HepG2 (cell line): ENCODE results near the gene NLRP12. TPM values are rescaled to one million over a fixed set of nuclear protein-coding genes. Genes with fewer than 3 reads are reported as not detected.
"Not testable (repeated sequence)": the region's sequence is repeated elsewhere in the genome, so short reads cannot be mapped to it uniquely, and the experiment has no call there.

Experiments used
- ATAC-seq: fragments of 200-7000 bp; cut with Tn5 transposase; 3 replicates; pipeline ENCODE4 v1.9.1; 2020; ENCODE audit warnings: mild to moderate bottlenecking, moderate library complexity
- BruUV-seq: library from RNA; stranded (reverse); fragments of 400-500 nt; replicated peaks from 2 replicates; lab custom pipeline; 2021; lab: Mats Ljungman, UMichigan
- CTCF ChIA-PET: fragments of 300-600 bp; formaldehyde crosslinking; extraction: SDS; loops from one replicate; lab custom pipeline; 2021; ENCODE audit warnings: low total read pairs, inconsistent platforms, low intra/inter-chr PET ratio; lab: Yijun Ruan, JAX
- POLR2A ChIA-PET: fragments of 350-600 bp; sonication (Branson Sonifier 250); formaldehyde crosslinking; loops from one replicate; lab custom pipeline; 2020; ENCODE audit warnings: antibody characterized with exemption, inconsistent platforms; lab: Yijun Ruan, JAX
- DNase-seq: peaks from one replicate; pipeline ENCODE4 v3.0.0-alpha.2; 2015; ENCODE audit warnings: low spot score
- FAIRE-seq: peaks from 3 replicates; lab custom pipeline; 2011; peaks lifted over from hg19 to GRCh38; lab: Jason Lieb, UNC
- H2AFZ ChIP-seq: one replicate; pipeline ENCODE4 v1.6.1; 2011; ENCODE audit warnings: low read length, inconsistent platforms
- H3K27ac ChIP-seq: fragments of 300-600 bp; 3 replicates; pipeline ENCODE4 v1.8.0; 2011; ENCODE audit warnings: mixed run types, mild to moderate bottlenecking, mixed read lengths, low read length, inconsistent platforms; ENCODE audit not compliant: insufficient read depth; ENCODE audit errors: extremely low read length
- H3K27me3 ChIP-seq, 2 experiments: fragments of 200-600 bp in 1 of 2; 2 replicates in 1 of 2; 3 replicates in 1 of 2; pipeline versions ENCODE4 v1.6.0 to v1.8.0; 2011; ENCODE audit warnings: low read length in 2 of 2, mild to moderate bottlenecking in 2 of 2, moderate library complexity in 2 of 2, inconsistent platforms in 1 of 2; ENCODE audit not compliant: insufficient read depth in 2 of 2, control insufficient read depth in 1 of 2
- H3K36me3 ChIP-seq, 2 experiments: fragments of 200-600 bp in 1 of 2; replicated peaks in 1 of 2; 2 replicates in 1 of 2; 3 replicates in 1 of 2; pipeline versions ENCODE4 v1.5.1 to v1.8.0; 2011; ENCODE audit warnings: low read length in 2 of 2, inconsistent platforms in 1 of 2; ENCODE audit not compliant: insufficient read depth in 2 of 2, control insufficient read depth in 1 of 2
- H3K4me1 ChIP-seq: 2 replicates; pipeline ENCODE4 v1.5.1; 2012; ENCODE audit warnings: low read length, inconsistent platforms; ENCODE audit not compliant: insufficient read depth
- H3K4me2 ChIP-seq: 2 replicates; pipeline ENCODE4 v1.6.0; 2011; ENCODE audit warnings: low read depth, low read length, inconsistent platforms
- H3K4me3 ChIP-seq, 3 experiments: fragments of 200-600 bp in 1 of 3; sonication (generic), shearing (Covaris generic) in 1 of 3; replicated peaks in 1 of 3; 2 replicates each; pipeline ENCODE4 v1.5.1; 2011 to 2016; ENCODE audit warnings: low read length in 3 of 3, inconsistent platforms in 2 of 3, low read depth in 2 of 3, mild to moderate bottlenecking in 2 of 3, control low read depth in 1 of 3, mixed read lengths in 1 of 3; ENCODE audit not compliant: insufficient read depth in 1 of 3
- H3K79me2 ChIP-seq: one replicate; pipeline ENCODE4 v1.6.1; 2011; ENCODE audit warnings: low read length, inconsistent platforms; ENCODE audit not compliant: insufficient read depth
- H3K9ac ChIP-seq: 2 replicates; pipeline ENCODE4 v1.6.0; 2011; ENCODE audit warnings: mild to moderate bottlenecking, low read depth, low read length, inconsistent platforms; ENCODE audit not compliant: insufficient read depth
- H3K9me3 ChIP-seq: 2 replicates; pipeline ENCODE4 v1.5.1; 2012; ENCODE audit warnings: mild to moderate bottlenecking, low read length
- H4K20me1 ChIP-seq: 2 replicates; pipeline ENCODE4 v1.6.0; 2011; ENCODE audit warnings: inconsistent platforms, mild to moderate bottlenecking, low read length, moderate library complexity; ENCODE audit not compliant: insufficient read depth
- HOXA9 ChIP-seq: sonication (generic); formaldehyde crosslinking; IDR thresholded peaks from 2 replicates; pipeline ENCODE4 v1.8.1; 2022; ENCODE audit warnings: missing genetic modification reagents, mild to moderate bottlenecking, moderate library complexity, borderline replicate concordance
- ISL2 ChIP-seq: sonication (generic); formaldehyde crosslinking; IDR thresholded peaks from 2 replicates; pipeline ENCODE4 v1.5.0; 2020; ENCODE audit warnings: missing genetic modification reagents
- KAT2B ChIP-seq: fragments of 150-350 bp; IDR thresholded peaks from 2 replicates; pipeline ENCODE4 v1.6.1; 2014; ENCODE audit warnings: low read depth, low read length, borderline replicate concordance
- KLF15 ChIP-seq: sonication (generic); formaldehyde crosslinking; IDR thresholded peaks from 2 replicates; pipeline ENCODE4 v1.8.1; 2023; ENCODE audit warnings: borderline replicate concordance, mild to moderate bottlenecking, inconsistent platforms, missing genetic modification reagents, mixed read lengths
- MAFG ChIP-seq: sonication (generic); formaldehyde crosslinking; IDR thresholded peaks from 2 replicates; pipeline ENCODE4 v1.5.1; 2020; ENCODE audit warnings: mild to moderate bottlenecking, missing genetic modification reagents
- MEIS2 ChIP-seq: sonication (generic); formaldehyde crosslinking; IDR thresholded peaks from 2 replicates; pipeline ENCODE4 v1.9.0; 2021; ENCODE audit warnings: mild to moderate bottlenecking, missing genetic modification reagents
- PLSCR1 ChIP-seq: sonication (generic); formaldehyde crosslinking; IDR thresholded peaks from 2 replicates; pipeline ENCODE4 v1.5.0; 2020; ENCODE audit warnings: missing genetic modification reagents, mild to moderate bottlenecking, borderline replicate concordance
- PRPF4 ChIP-seq: fragments of 200-400 bp; formaldehyde crosslinking; IDR thresholded peaks from 2 replicates; pipeline ENCODE4 v1.6.1; 2016; ENCODE audit warnings: low read length, low read depth; ENCODE audit not compliant: poor library complexity, severe bottlenecking
- REXO4 ChIP-seq: sonication (generic); formaldehyde crosslinking; IDR thresholded peaks from 2 replicates; pipeline ENCODE4 v1.8.0; 2022; ENCODE audit warnings: missing genetic modification reagents, mild to moderate bottlenecking, borderline replicate concordance
- TFE3 ChIP-seq: IDR thresholded peaks from 2 replicates; pipeline ENCODE4 v1.6.1; 2016
- ZFP82 ChIP-seq: sonication (generic); formaldehyde crosslinking; IDR thresholded peaks from 2 replicates; pipeline ENCODE4 v1.5.1; 2020; ENCODE audit warnings: mild to moderate bottlenecking, missing genetic modification reagents, borderline replicate concordance
- ZNF224 ChIP-seq: sonication (generic); formaldehyde crosslinking; IDR thresholded peaks from 2 replicates; pipeline ENCODE4 v1.5.0; 2020; ENCODE audit warnings: mild to moderate bottlenecking, missing genetic modification reagents
- ZNF816 ChIP-seq: sonication (generic); formaldehyde crosslinking; IDR thresholded peaks from 2 replicates; pipeline ENCODE4 v1.8.0; 2022; ENCODE audit warnings: missing genetic modification reagents, mild to moderate bottlenecking, borderline replicate concordance
- WGBS: methylation state at CpG from one replicate; pipeline ENCODE4 v1.1.6; 2017; ENCODE audit warnings: low lambda C conversion rate; 5-methylcytosine and 5-hydroxymethylcytosine counted together
- in situ Hi-C: cut with HindIII; loops from 2 replicates; pipeline ENCODE4 v1.10.0; 2017; ENCODE audit warnings: low pct_unique_long_range_greater_than_20kb; ENCODE audit not compliant: extremely low pct_ligation_motif_present
- intact Hi-C: fragments of 100-400 bp; cut with micrococcal nuclease; formaldehyde crosslinking; loops from one replicate; pipeline ENCODE4 v1.10.0; 2022; ENCODE audit not compliant: unreplicated experiment
- polyA plus RNA-seq, 8 experiments: library from polyadenylated mRNA; depleted of rRNA in 3 of 8; stranded (reverse) in 7 of 8; unstranded in 1 of 8; fragments of >200 nt; fragmentation: Illumina TruSeq in 4 of 8; extraction: Trizol in 4 of 8; gene quantifications; 2 replicates each; pipeline versions ENCODE4 v1.2.1 to v1.2.3, GENCODE V29; 2011 to 2016; ENCODE audit warnings: low read depth in 4 of 8, missing spikeins in 1 of 8, mixed read lengths in 1 of 8; ENCODE audit not compliant: insufficient read depth in 1 of 8
- total RNA-seq, 5 experiments: library from RNA; depleted of rRNA; stranded (reverse); fragments of >200 nt; fragmentation: Illumina TruSeq; extraction: Trizol; gene quantifications; 2 replicates each; pipeline ENCODE4 v1.2.3, GENCODE V29; 2016; ENCODE audit warnings: low read depth in 1 of 5
- TF ChIP-seq, protein P1 (sequence below): sonication (generic); formaldehyde crosslinking; IDR thresholded peaks from 2 replicates; pipeline ENCODE4 v1.5.1; 2020; ENCODE audit warnings: missing genetic modification reagents, mild to moderate bottlenecking, borderline replicate concordance

The NLRP12 gene
- total and polyA plus RNA-seq, 2 of the 13 experiments (the other 11 are each of a cell fraction or from before 2014, with no cell fraction given) = 0.15 to 0.20 TPM

DNA sequence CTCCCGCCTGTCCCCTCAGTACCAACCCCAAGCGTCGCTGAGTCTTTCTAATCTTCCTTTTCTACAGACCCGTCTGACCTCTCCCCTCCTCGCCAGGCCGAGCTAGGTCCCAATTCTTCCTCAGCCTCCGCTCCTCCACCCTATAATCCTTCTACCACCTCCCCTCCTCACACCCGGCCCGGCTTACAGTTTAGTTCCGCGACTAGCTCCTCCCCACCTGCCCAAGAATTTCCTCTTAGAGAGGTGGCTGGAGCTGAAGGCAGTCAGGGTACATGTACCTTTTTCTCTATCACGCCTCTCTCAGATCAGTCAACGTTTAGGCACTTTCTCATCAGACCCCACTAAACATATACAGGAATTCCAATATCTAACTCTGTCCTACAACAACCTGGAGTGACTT lies 8.7 kb upstream of the NLRP12 start:
- CTCF ChIA-PET, FAIRE-seq, H3K4me2 ChIP-seq, H3K4me3 ChIP-seq, BruUV-seq, DNase-seq, H3K27ac ChIP-seq, H3K36me3 ChIP-seq, H4K20me1 ChIP-seq, ATAC-seq, H3K9ac ChIP-seq, H3K9me3 ChIP-seq, H3K4me1 ChIP-seq, H3K79me2 ChIP-seq, in situ Hi-C loops, H2AFZ ChIP-seq, intact Hi-C loops, POLR2A ChIA-PET: not testable (repeated sequence)
- peaks cover 0 to 13% of the 10 kb centered on the region in 2 experiments; a peak in 1 of 5 replicates for H3K27me3 ChIP-seq
- WGBS = 19% methylated on average over 11 of the region's 13 CpGs

- Histone ChIP-seq H4K20me1 (no peaks in the 10 kb centered on the region), H3K79me2 (no peaks in the 10 kb centered on the region), H3K27me3 (peaks cover 0 to 12% of the 10 kb centered on the region in 2 experiments; a peak in 1 of 5 replicates), H3K4me1 (peaks cover 17% of the 10 kb centered on the region), H3K4me3 (no peak overlapping the region), H3K4me2 (no peak overlapping the region), H3K36me3 (no peaks in the 10 kb centered on the region), H3K9me3 (no peaks in the 10 kb centered on the region), H2AFZ (peak overlapping the region; percentile 5), H3K9ac (no peak overlapping the region), H3K27ac (no peak overlapping the region)
- POLR2A ChIA-PET = no interaction called here
- no TSS peak for BruUV-seq
- CTCF ChIA-PET = no interaction called here
- DNase-seq (no peak), FAIRE-seq (no peak), ATAC-seq (no peak)
- TF ChIP-seq MAFG (CRISPR knock-in tag) (no peak), HOXA9 (CRISPR knock-in tag) (no peak), ZNF224 (CRISPR knock-in tag) (no peak), KAT2B (no peak), REXO4 (CRISPR knock-in tag) (no peak), PLSCR1 (no peak), KLF15 (CRISPR knock-in tag) (no peak), ZFP82 (no peak), ISL2 (CRISPR knock-in tag) (no peak), ZNF816 (CRISPR knock-in tag) (no peak), TFE3 (CRISPR knock-in tag) (no peak), PRPF4 (no peak), MEIS2 (CRISPR knock-in tag) (no peak)
- TF ChIP-seq, protein P1, sequence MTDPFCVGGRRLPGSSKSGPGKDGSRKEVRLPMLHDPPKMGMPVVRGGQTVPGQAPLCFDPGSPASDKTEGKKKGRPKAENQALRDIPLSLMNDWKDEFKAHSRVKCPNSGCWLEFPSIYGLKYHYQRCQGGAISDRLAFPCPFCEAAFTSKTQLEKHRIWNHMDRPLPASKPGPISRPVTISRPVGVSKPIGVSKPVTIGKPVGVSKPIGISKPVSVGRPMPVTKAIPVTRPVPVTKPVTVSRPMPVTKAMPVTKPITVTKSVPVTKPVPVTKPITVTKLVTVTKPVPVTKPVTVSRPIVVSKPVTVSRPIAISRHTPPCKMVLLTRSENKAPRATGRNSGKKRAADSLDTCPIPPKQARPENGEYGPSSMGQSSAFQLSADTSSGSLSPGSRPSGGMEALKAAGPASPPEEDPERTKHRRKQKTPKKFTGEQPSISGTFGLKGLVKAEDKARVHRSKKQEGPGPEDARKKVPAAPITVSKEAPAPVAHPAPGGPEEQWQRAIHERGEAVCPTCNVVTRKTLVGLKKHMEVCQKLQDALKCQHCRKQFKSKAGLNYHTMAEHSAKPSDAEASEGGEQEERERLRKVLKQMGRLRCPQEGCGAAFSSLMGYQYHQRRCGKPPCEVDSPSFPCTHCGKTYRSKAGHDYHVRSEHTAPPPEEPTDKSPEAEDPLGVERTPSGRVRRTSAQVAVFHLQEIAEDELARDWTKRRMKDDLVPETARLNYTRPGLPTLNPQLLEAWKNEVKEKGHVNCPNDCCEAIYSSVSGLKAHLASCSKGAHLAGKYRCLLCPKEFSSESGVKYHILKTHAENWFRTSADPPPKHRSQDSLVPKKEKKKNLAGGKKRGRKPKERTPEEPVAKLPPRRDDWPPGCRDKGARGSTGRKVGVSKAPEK (CRISPR knock-in tag) = no peak
- intact Hi-C loops = no loop called here
- WGBS = 13% methylated on average over 3 of the region's 3 CpGs
- in situ Hi-C loops = no loop called here
These were observed 4.4 kb upstream of the NLRP12 start for GRCh38 chr19:53828531-53828930.
